H1 (cell line): ENCODE results near the gene FRMD4A. TPM values are rescaled to one million over a fixed set of nuclear protein-coding genes. Genes with fewer than 3 reads are reported as not detected.

Experiments used
- CTCF ChIA-PET: fragments of 300-600 bp; sonication (Branson Sonifier 250); formaldehyde crosslinking; loops from one replicate; lab custom pipeline; 2021; ENCODE audit not compliant: partially characterized antibody; lab: Charles Lee
- POLR2A ChIA-PET: fragments of 300-600 bp; sonication (Branson Sonifier 250); formaldehyde crosslinking; loops from one replicate; lab custom pipeline; 2021; ENCODE audit warnings: inconsistent platforms; ENCODE audit not compliant: partially characterized antibody; lab: Charles Lee
- DNase-seq, 2 experiments: peaks; one replicate each; pipeline versions ENCODE4 v3.0.0 to v3.0.0-alpha.2; 2010 to 2022; ENCODE audit warnings: low spot score in 2 of 2, low read depth in 1 of 2, mixed read lengths in 1 of 2
- FAIRE-seq: peaks from 2 replicates; lab custom pipeline; 2011; peaks lifted over from hg19 to GRCh38; lab: Jason Lieb, UNC
- H2AFZ ChIP-seq: 2 replicates; pipeline ENCODE4 v1.8.1; 2012; ENCODE audit warnings: low read length, inconsistent platforms
- H2AK5ac ChIP-seq: 2 replicates; pipeline ENCODE4 v1.6.1; 2013; ENCODE audit warnings: low read depth, low read length
- H2BK120ac ChIP-seq: replicated peaks from 2 replicates; pipeline ENCODE3; 2013; ENCODE audit warnings: low read depth, low read length, inconsistent platforms
- H2BK12ac ChIP-seq: 2 replicates; pipeline ENCODE4 v1.6.1; 2013; ENCODE audit warnings: low read depth, low read length
- H2BK15ac ChIP-seq: 2 replicates; pipeline ENCODE4 v1.6.1; 2013; ENCODE audit warnings: low read length
- H2BK20ac ChIP-seq: 2 replicates; pipeline ENCODE4 v1.6.1; 2013; ENCODE audit warnings: low read length
- H2BK5ac ChIP-seq: 2 replicates; pipeline ENCODE4 v1.6.1; 2013; ENCODE audit warnings: low read depth, low read length
- H3K14ac ChIP-seq: 2 replicates; pipeline ENCODE4 v1.6.1; 2013; ENCODE audit warnings: inconsistent platforms; ENCODE audit not compliant: insufficient read length
- H3K18ac ChIP-seq: 2 replicates; pipeline ENCODE4 v1.6.1; 2013; ENCODE audit warnings: low read length; ENCODE audit errors: extremely low read depth
- H3K23ac ChIP-seq: 2 replicates; pipeline ENCODE4 v1.6.1; 2013; ENCODE audit warnings: inconsistent platforms; ENCODE audit not compliant: insufficient read length
- H3K23me2 ChIP-seq: 2 replicates; pipeline ENCODE4 v1.6.1; 2013; ENCODE audit warnings: low read depth, low read length
- H3K27ac ChIP-seq: 2 replicates; pipeline ENCODE4 v1.6.1; 2011; ENCODE audit warnings: low read depth, low read length, inconsistent platforms
- H3K27me3 ChIP-seq, 4 experiments: replicated peaks in 1 of 4; 1 replicate in 1 of 4; 2 replicates in 3 of 4; pipeline versions ENCODE4 v1.6.1 to v1.8.1; 2011 to 2013; ENCODE audit warnings: low read length in 3 of 4, mild to moderate bottlenecking in 3 of 4, inconsistent platforms in 2 of 4, mixed read lengths in 2 of 4, moderate library complexity in 1 of 4; ENCODE audit not compliant: control insufficient read depth in 3 of 4, insufficient read depth in 3 of 4; ENCODE audit errors: extremely low read depth in 1 of 4
- H3K36me3 ChIP-seq, 4 experiments: 2 replicates each; pipeline versions ENCODE4 v1.6.1 to v1.8.1; 2011 to 2013; ENCODE audit warnings: mild to moderate bottlenecking in 4 of 4, low read length in 3 of 4, moderate library complexity in 2 of 4, control low read depth in 1 of 4, inconsistent platforms in 1 of 4; ENCODE audit not compliant: insufficient read depth in 4 of 4, control insufficient read depth in 2 of 4
- H3K4ac ChIP-seq: replicated peaks from 2 replicates; pipeline ENCODE3; 2013; ENCODE audit warnings: low read length, low read depth, mixed read lengths, inconsistent platforms; ENCODE audit not compliant: insufficient read length
- H3K4me1 ChIP-seq, 4 experiments: replicated peaks in 1 of 4; 1 replicate in 1 of 4; 2 replicates in 3 of 4; pipeline versions ENCODE4 v1.6.1 to v1.8.1; 2011 to 2013; ENCODE audit warnings: low read length in 3 of 4, inconsistent platforms in 2 of 4, mixed read lengths in 1 of 4; ENCODE audit not compliant: insufficient read depth in 4 of 4, control insufficient read depth in 3 of 4
- H3K4me2 ChIP-seq, 2 experiments: 2 replicates each; pipeline versions ENCODE4 v1.6.1 to v1.8.1; 2011 to 2013; ENCODE audit warnings: low read depth in 2 of 2, low read length in 2 of 2, control low read depth in 1 of 2, inconsistent platforms in 1 of 2, mild to moderate bottlenecking in 1 of 2; ENCODE audit not compliant: insufficient read depth in 1 of 2
- H3K4me3 ChIP-seq, 4 experiments: fragments of 200-600, 300-600 bp in 1 of 4; sonication (generic), shearing (Covaris generic), sonication (Bioruptor Twin) in 1 of 4; 2 replicates each; pipeline versions ENCODE4 v1.5.1 to v1.8.1; 2011 to 2016; ENCODE audit warnings: low read length in 4 of 4, low read depth in 3 of 4, control low read depth in 2 of 4, inconsistent platforms in 2 of 4, mild to moderate bottlenecking in 2 of 4, mixed read lengths in 1 of 4, moderate library complexity in 1 of 4; ENCODE audit not compliant: insufficient read depth in 2 of 4; ENCODE audit errors: extremely low read depth in 1 of 4
- H3K56ac ChIP-seq: replicated peaks from 2 replicates; pipeline ENCODE3; 2013; ENCODE audit warnings: low read depth, mild to moderate bottlenecking, mixed read lengths, low read length, inconsistent platforms; ENCODE audit not compliant: insufficient read length
- H3K79me1 ChIP-seq: 2 replicates; pipeline ENCODE4 v1.6.1; 2013; ENCODE audit warnings: low read depth, low read length, control low read depth
- H3K79me2 ChIP-seq, 2 experiments: 2 replicates each; pipeline versions ENCODE4 v1.6.1 to v1.8.1; 2012 to 2013; ENCODE audit warnings: low read length in 2 of 2, mild to moderate bottlenecking in 2 of 2, inconsistent platforms in 1 of 2; ENCODE audit not compliant: insufficient read depth in 2 of 2, control insufficient read depth in 1 of 2
- H3K9ac ChIP-seq, 4 experiments: replicated peaks in 1 of 4; 1 replicate in 1 of 4; 2 replicates in 3 of 4; pipeline versions ENCODE4 v1.6.1 to v1.8.1; 2011 to 2013; ENCODE audit warnings: low read depth in 3 of 4, low read length in 3 of 4, control low read depth in 2 of 4, mild to moderate bottlenecking in 2 of 4, moderate library complexity in 2 of 4, inconsistent platforms in 1 of 4; ENCODE audit errors: extremely low read depth in 1 of 4
- H3K9me3 ChIP-seq, 2 experiments: 2 replicates each; pipeline versions ENCODE4 v1.6.1 to v1.8.1; 2012 to 2013; ENCODE audit warnings: mild to moderate bottlenecking in 2 of 2, moderate library complexity in 2 of 2, control low read depth in 1 of 2, inconsistent platforms in 1 of 2, low read depth in 1 of 2, low read length in 1 of 2, mixed read lengths in 1 of 2; ENCODE audit not compliant: insufficient read depth in 2 of 2
- H4K20me1 ChIP-seq, 2 experiments: replicated peaks in 1 of 2; 2 replicates each; pipeline versions ENCODE3 to v1.8.1; 2011 to 2013; ENCODE audit warnings: inconsistent platforms in 2 of 2, low read length in 2 of 2, mild to moderate bottlenecking in 1 of 2; ENCODE audit not compliant: insufficient read depth in 2 of 2, control insufficient read depth in 1 of 2
- H4K5ac ChIP-seq: 2 replicates; pipeline ENCODE4 v1.6.1; 2013; ENCODE audit warnings: low read length, low read depth, mixed read lengths, inconsistent platforms; ENCODE audit not compliant: insufficient read length
- H4K8ac ChIP-seq: 2 replicates; pipeline ENCODE4 v1.8.0; 2013; ENCODE audit warnings: mild to moderate bottlenecking, moderate library complexity, low read length, inconsistent platforms; ENCODE audit not compliant: insufficient read depth; ENCODE audit errors: extremely low read depth
- H4K91ac ChIP-seq: replicated peaks from 2 replicates; pipeline ENCODE3; 2013; ENCODE audit warnings: low read length, mixed read lengths, inconsistent platforms; ENCODE audit not compliant: insufficient read length
- POU5F1 ChIP-seq: IDR thresholded peaks from 2 replicates; pipeline ENCODE4 v1.6.1; 2011; ENCODE audit warnings: low read depth, mild to moderate bottlenecking, low read length, moderate library complexity
- TAF7 ChIP-seq: optimal IDR thresholded peaks from 2 replicates; pipeline ENCODE3; 2011; ENCODE audit warnings: low read depth, mild to moderate bottlenecking, inconsistent platforms, low read length, moderate library complexity, borderline replicate concordance
- TEAD4 ChIP-seq: IDR thresholded peaks from 2 replicates; pipeline ENCODE4 v1.6.1; 2012; ENCODE audit warnings: low read depth, low read length, inconsistent platforms, mixed read lengths
- WGBS, 2 experiments: shearing (Covaris generic) in 1 of 2; methylation state at CpG; one replicate each; pipeline versions ENCODE4 v1.1.6 to v1.1.7; 2013 to 2015; ENCODE audit warnings: low lambda C conversion rate in 2 of 2, mixed read lengths in 2 of 2, inconsistent platforms in 1 of 2, low coverage in 1 of 2, missing lambda C conversion rate in 1 of 2; ENCODE audit not compliant: insufficient replicate concordance in 2 of 2, insufficient coverage in 1 of 2, insufficient read length in 1 of 2; ENCODE audit errors: extremely low coverage in 1 of 2, missing lambda C conversion rate in 1 of 2; 5-methylcytosine and 5-hydroxymethylcytosine counted together
- polyA plus RNA-seq, 7 experiments: library from polyadenylated mRNA; depleted of rRNA in 3 of 7; stranded (reverse) in 5 of 7; unstranded in 2 of 7; fragments of >200 nt in 5 of 7; fragments of 200-250 nt in 2 of 7; gene quantifications; 1 replicate in 5 of 7; 2 replicates in 1 of 7; 4 replicates in 1 of 7; pipeline versions ENCODE4 v1.2.1 to v1.2.3, GENCODE V29; 2011 to 2013; ENCODE audit warnings: missing spikeins in 2 of 7, mixed read lengths in 2 of 7
- total RNA-seq: library from RNA; stranded (reverse); fragmentation: NEBNext Ultra II Directional; extraction: Animal tissue kit (Norgen Biotek cat#: 25700); gene quantifications from 2 replicates; pipeline ENCODE4 v1.2.1, GENCODE V29; 2021

Gene FRMD4A
- total and polyA plus RNA-seq, 2 of the 8 experiments (the other 6 are each of a cell fraction or from before 2014, with no cell fraction given), result 38.6 to 39.6 TPM

- H3K23me2 ChIP-seq, result peaks cover 5% of the 10 kb centered on the region; the same call in 1 of the 2 replicates
- peak overlapping the region; percentile 2 for H3K18ac ChIP-seq
- H3K27ac ChIP-seq, result no peak overlapping the region
- peak overlapping the region; percentile 48 for H4K91ac ChIP-seq
- H3K9ac ChIP-seq, result no peak overlapping the region
- H2BK15ac ChIP-seq, result no peak overlapping the region; the same call in 1 of the 2 replicates
- no peak overlapping the region for H3K23ac ChIP-seq
- H2BK120ac ChIP-seq, result no peak overlapping the region
- peak overlapping the region in 1 of 2 experiments; percentile 5; a peak in 1 of 4 replicates for H3K4me2 ChIP-seq
- H2BK5ac ChIP-seq, result peak overlapping the region; percentile 71; the same call in 1 of the 2 replicates
- peaks cover 0 to 18% (median 9%) of the 10 kb centered on the region in 4 experiments; a peak in 5 of 7 replicates for H3K4me1 ChIP-seq
- H4K20me1 ChIP-seq, result no peaks in the 10 kb centered on the region
- TF ChIP-seq TEAD4 (peak; percentile 84), TAF7 (no peak), POU5F1 (no peak)
- H3K79me2 ChIP-seq, result no peaks in the 10 kb centered on the region
- H3K14ac ChIP-seq, result no peak overlapping the region
- peak overlapping the region; percentile 95 for H2BK12ac ChIP-seq
- no peak overlapping the region for H3K4me3 ChIP-seq
- H4K5ac ChIP-seq, result no peak overlapping the region
- H4K8ac ChIP-seq, result no peak overlapping the region
- H2BK20ac ChIP-seq, result no peak overlapping the region; the same call in 1 of the 2 replicates
- CTCF ChIA-PET, result interaction anchor here (0.9 to 1.3 kb wide), 3 partner anchors 10 to 330 kb away, joined by 3 to 5 read pairs (median 3); no protein-coding TSS in a partner anchor
- peak overlapping the region; percentile 71; the same call in 1 of the 2 replicates for H2AFZ ChIP-seq
- H3K79me1 ChIP-seq, result no peaks in the 10 kb centered on the region
- H3K9me3 ChIP-seq, result no peaks in the 10 kb centered on the region
- POLR2A ChIA-PET, result interaction anchor here (1.1 to 1.4 kb wide), 2 partner anchors 11 to 185 kb away, joined by 3 to 6 read pairs; no protein-coding TSS in a partner anchor
- FAIRE-seq (peak; percentile 52), DNase-seq (no peak)
- peak overlapping the region; percentile 84; the same call in 1 of the 2 replicates for H2AK5ac ChIP-seq
- H3K36me3 ChIP-seq, result no peaks in the 10 kb centered on the region
- 83% methylated on average over 10 of the region's 10 CpGs; no CpG with 5 or more reads in 1 of the 2 experiments for WGBS, 2 experiments
- H3K56ac ChIP-seq, result no peak overlapping the region
- no peak overlapping the region for H3K4ac ChIP-seq
- H3K27me3 ChIP-seq, result no peaks in the 10 kb centered on the region
Observed at GRCh38 chr10:13971601-13972475, 358.9 kb downstream of the FRMD4A start.
